DND-41 (cell line): ENCODE measurements around the gene UBTD1.

Experiments
- EZH2 ChIP-seq: IDR thresholded peaks from 3 replicates; pipeline ENCODE4 v1.6.1; 2012; ENCODE audit warnings: borderline replicate concordance, low read depth, mild to moderate bottlenecking, moderate library complexity, low read length, inconsistent platforms; ENCODE audit not compliant: severe bottlenecking
- TF ChIP-seq, protein P1 (sequence below): IDR thresholded peaks from 2 replicates; pipeline ENCODE4 v1.5.1; 2012; ENCODE audit warnings: borderline replicate concordance, low read length, moderate library complexity, mild to moderate bottlenecking; ENCODE audit not compliant: poor library complexity, severe bottlenecking; ENCODE audit errors: extremely low read depth

DNA sequence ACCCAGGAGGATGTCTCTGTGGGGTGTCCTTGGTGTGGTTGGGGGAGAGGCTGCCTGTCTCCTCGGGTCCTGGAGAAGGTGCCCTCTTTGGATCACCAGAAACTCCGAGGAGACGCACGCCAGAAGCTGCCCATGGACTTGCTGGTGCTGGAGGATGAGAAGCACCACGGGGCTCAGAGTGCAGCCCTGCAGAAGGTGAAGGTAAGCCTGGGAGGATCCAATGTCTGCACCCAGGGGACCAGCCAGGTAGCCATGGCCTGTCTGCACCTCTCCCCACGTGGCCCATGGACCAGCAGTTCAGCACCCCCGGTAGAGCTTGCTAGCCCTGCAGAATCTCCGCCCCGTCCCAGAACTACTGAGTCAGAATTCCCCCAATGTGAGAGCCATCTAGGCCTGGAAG lies 79.0 kb downstream of the UBTD1 start:
- TF ChIP-seq, protein P1, sequence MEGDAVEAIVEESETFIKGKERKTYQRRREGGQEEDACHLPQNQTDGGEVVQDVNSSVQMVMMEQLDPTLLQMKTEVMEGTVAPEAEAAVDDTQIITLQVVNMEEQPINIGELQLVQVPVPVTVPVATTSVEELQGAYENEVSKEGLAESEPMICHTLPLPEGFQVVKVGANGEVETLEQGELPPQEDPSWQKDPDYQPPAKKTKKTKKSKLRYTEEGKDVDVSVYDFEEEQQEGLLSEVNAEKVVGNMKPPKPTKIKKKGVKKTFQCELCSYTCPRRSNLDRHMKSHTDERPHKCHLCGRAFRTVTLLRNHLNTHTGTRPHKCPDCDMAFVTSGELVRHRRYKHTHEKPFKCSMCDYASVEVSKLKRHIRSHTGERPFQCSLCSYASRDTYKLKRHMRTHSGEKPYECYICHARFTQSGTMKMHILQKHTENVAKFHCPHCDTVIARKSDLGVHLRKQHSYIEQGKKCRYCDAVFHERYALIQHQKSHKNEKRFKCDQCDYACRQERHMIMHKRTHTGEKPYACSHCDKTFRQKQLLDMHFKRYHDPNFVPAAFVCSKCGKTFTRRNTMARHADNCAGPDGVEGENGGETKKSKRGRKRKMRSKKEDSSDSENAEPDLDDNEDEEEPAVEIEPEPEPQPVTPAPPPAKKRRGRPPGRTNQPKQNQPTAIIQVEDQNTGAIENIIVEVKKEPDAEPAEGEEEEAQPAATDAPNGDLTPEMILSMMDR = no peak
- no peak for TF ChIP-seq EZH2
